Stimulated activated CD4-positive, alpha-beta T cell treated with anti-CD3 and anti-CD28 coated beads, TNF-alpha, amount 100 ng/mL, for 4 hours (primary cell): Measurements from ENCODE around the gene PDE4B.
"Not testable (repeated sequence)": the region's sequence is repeated elsewhere in the genome, so short reads cannot be mapped to it uniquely, and the experiment has no call there.

ENCODE experiments used
- DNase-seq, 3 experiments: peaks; one replicate each; pipeline ENCODE4 v3.0.0-alpha.2; 2020; ENCODE audit warnings: low read depth in 3 of 3

PDE4B gene

GRCh38 chr1:66050633-66051032, 257.9 kb downstream of the PDE4B start:
- DNase-seq, result no peak

- no peak for DNase-seq
These were observed 262.4 kb downstream of the PDE4B start for GRCh38 chr1:66055092-66055491.

GRCh38 chr1:66057448-66057847, 264.8 kb downstream of the PDE4B start:
- DNase-seq, result not testable (repeated sequence)

GRCh38 chr1:66058558-66058957, 265.9 kb downstream of the PDE4B start:
- DNase-seq, result no peak

GRCh38 chr1:66067219-66067618, 274.5 kb downstream of the PDE4B start:
- DNase-seq, result not testable (repeated sequence)

GRCh38 chr1:66069976-66070876, 277.5 kb downstream of the PDE4B start:
- no peak for DNase-seq

- no peak for DNase-seq
These were observed 280.7 kb downstream of the PDE4B start for GRCh38 chr1:66073388-66073787.

GRCh38 chr1:66074147-66074546, 281.5 kb downstream of the PDE4B start:
- no peak for DNase-seq

- DNase-seq, result no peak
These were observed 285.7 kb downstream of the PDE4B start for GRCh38 chr1:66078412-66078811.

GRCh38 chr1:66083003-66083402, 290.3 kb downstream of the PDE4B start:
- DNase-seq, result no peak

- DNase-seq, result no peak
These were observed 291.7 kb downstream of the PDE4B start for GRCh38 chr1:66084442-66084841.

- DNase-seq, result no peak
These were observed 292.9 kb downstream of the PDE4B start for GRCh38 chr1:66085600-66085999.

GRCh38 chr1:66088787-66089186, 296.1 kb downstream of the PDE4B start:
- no peak for DNase-seq

GRCh38 chr1:66090859-66091457, 298.3 kb downstream of the PDE4B start:
- no peak for DNase-seq

- no peak for DNase-seq
These were observed 302.5 kb downstream of the PDE4B start for GRCh38 chr1:66095190-66095589.

GRCh38 chr1:66100959-66101358, 308.3 kb downstream of the PDE4B start:
- not testable (repeated sequence) for DNase-seq

- not testable (repeated sequence) for DNase-seq
These were observed 311.4 kb downstream of the PDE4B start for GRCh38 chr1:66104076-66104475.

GRCh38 chr1:66108624-66109023, 315.9 kb downstream of the PDE4B start:
- DNase-seq, result no peak

- DNase-seq, result no peak
These were observed 320.2 kb downstream of the PDE4B start for GRCh38 chr1:66112744-66113400.

GRCh38 chr1:66119148-66119547, 326.5 kb downstream of the PDE4B start:
- no peak for DNase-seq

GRCh38 chr1:66124670-66125069, 332.0 kb downstream of the PDE4B start:
- no peak for DNase-seq

GRCh38 chr1:66128641-66129040, 335.9 kb downstream of the PDE4B start:
- not testable (repeated sequence) for DNase-seq

- no peak for DNase-seq
These were observed 339.6 kb downstream of the PDE4B start for GRCh38 chr1:66132324-66132723.
